BJ (cell line): ENCODE measurements around the gene TRIAP1. TPM values are rescaled to one million over a fixed set of nuclear protein-coding genes. Genes with fewer than 3 reads are reported as not detected.

ENCODE experiments used
- CTCF ChIA-PET: fragments of 350-600 bp; formaldehyde crosslinking; extraction: SDS; loops from one replicate; lab custom pipeline; 2021; ENCODE audit warnings: antibody characterized with exemption, inconsistent platforms; lab: Yijun Ruan, JAX
- POLR2A ChIA-PET: fragments of 300-600 bp; sonication (Branson Sonifier 250); formaldehyde crosslinking; extraction: SDS; loops from one replicate; lab custom pipeline; 2021; ENCODE audit warnings: antibody characterized with exemption; lab: Charles Lee
- DNase-seq: peaks from one replicate; pipeline ENCODE4 v3.0.0-alpha.2; 2011; ENCODE audit warnings: low read depth
- H3K27me3 ChIP-seq: 2 replicates; pipeline ENCODE4 v1.6.0; 2011; ENCODE audit warnings: low read length; ENCODE audit not compliant: control insufficient read depth, insufficient read depth
- H3K36me3 ChIP-seq: 2 replicates; pipeline ENCODE4 v1.5.1; 2011; ENCODE audit warnings: low read length; ENCODE audit not compliant: control insufficient read depth, insufficient read depth
- H3K4me3 ChIP-seq: 2 replicates; pipeline ENCODE4 v1.5.1; 2011; ENCODE audit warnings: low read depth, mild to moderate bottlenecking, control low read depth, low read length
- polyA plus RNA-seq: library from polyadenylated mRNA; depleted of rRNA; stranded (reverse); fragments of >200 nt; gene quantifications from 2 replicates; pipeline ENCODE4 v1.2.3, GENCODE V29; 2011
- TF ChIP-seq, protein P1 (sequence below): IDR thresholded peaks from 2 replicates; pipeline ENCODE4 v1.5.1; 2011; ENCODE audit warnings: low read depth, mild to moderate bottlenecking, control low read depth, inconsistent platforms, low read length, moderate library complexity; ENCODE audit not compliant: insufficient read depth

TRIAP1 gene
- polyA plus RNA-seq, 1 experiment = 24.7 TPM

DNA sequence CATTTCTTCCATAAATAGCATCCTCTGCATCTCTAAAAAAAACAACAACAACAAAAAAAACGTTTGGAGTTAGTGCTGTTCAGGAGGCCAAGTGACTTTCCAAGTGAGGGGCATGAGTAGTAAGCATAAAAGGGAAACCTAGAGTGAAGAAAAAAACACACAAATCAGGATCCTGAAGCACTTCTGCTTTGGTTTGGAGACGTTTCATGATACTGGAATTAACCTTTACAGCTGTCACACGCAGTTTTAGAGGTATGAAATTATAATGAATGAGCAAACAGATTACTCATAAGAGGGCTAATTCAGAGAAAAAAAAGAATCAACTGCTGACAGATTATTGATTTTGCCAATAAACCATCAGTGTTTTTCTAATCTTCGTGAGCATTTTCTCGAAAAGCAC lies 19.6 kb upstream of the TRIAP1 start:
- ChIA-PET CTCF (interaction anchor here (0.6 to 6.0 kb wide), 8 partner anchors 8 to 182 kb away, joined by 3 to 57 read pairs (median 4); no protein-coding TSS in a partner anchor), POLR2A (no interaction called here)
- Histone ChIP-seq H3K27me3 (no peaks in the 10 kb centered on the region), H3K36me3 (peaks cover 27% of the 10 kb centered on the region), H3K4me3 (no peak overlapping the region)
- TF ChIP-seq, protein P1, sequence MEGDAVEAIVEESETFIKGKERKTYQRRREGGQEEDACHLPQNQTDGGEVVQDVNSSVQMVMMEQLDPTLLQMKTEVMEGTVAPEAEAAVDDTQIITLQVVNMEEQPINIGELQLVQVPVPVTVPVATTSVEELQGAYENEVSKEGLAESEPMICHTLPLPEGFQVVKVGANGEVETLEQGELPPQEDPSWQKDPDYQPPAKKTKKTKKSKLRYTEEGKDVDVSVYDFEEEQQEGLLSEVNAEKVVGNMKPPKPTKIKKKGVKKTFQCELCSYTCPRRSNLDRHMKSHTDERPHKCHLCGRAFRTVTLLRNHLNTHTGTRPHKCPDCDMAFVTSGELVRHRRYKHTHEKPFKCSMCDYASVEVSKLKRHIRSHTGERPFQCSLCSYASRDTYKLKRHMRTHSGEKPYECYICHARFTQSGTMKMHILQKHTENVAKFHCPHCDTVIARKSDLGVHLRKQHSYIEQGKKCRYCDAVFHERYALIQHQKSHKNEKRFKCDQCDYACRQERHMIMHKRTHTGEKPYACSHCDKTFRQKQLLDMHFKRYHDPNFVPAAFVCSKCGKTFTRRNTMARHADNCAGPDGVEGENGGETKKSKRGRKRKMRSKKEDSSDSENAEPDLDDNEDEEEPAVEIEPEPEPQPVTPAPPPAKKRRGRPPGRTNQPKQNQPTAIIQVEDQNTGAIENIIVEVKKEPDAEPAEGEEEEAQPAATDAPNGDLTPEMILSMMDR = no peak
- no peak for DNase-seq

DNA sequence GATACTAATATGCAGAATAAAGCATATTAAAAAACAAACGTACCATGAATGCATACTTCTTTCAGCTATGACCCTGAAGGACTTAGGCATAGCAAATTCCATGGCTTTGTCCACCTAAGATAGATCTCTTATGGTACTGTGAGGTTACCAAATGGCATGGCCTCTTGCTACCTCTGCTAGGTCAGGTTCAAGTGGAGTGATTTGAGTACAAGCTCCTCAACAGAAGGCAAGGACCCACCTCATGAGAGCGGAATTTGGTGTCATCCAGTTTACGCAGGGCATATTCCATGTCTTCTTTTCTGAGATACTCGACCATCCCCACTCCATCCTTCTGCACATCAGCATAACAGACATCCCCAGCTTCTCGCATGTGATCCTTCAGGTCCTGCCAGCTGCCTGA lies 17.5 kb upstream of the TRIAP1 start:
- no peak for DNase-seq
- H3K36me3 ChIP-seq = peaks cover 35% of the 10 kb centered on the region
- TF ChIP-seq, protein P1 = no peak
- no peaks in the 10 kb centered on the region for H3K27me3 ChIP-seq
- ChIA-PET CTCF (interaction anchor here (0.7 to 2.6 kb wide), 4 partner anchors 10 to 110 kb away, joined by 3 to 6 read pairs (median 3); no protein-coding TSS in a partner anchor), POLR2A (no interaction called here)
- H3K4me3 ChIP-seq = no peak overlapping the region

DNA sequence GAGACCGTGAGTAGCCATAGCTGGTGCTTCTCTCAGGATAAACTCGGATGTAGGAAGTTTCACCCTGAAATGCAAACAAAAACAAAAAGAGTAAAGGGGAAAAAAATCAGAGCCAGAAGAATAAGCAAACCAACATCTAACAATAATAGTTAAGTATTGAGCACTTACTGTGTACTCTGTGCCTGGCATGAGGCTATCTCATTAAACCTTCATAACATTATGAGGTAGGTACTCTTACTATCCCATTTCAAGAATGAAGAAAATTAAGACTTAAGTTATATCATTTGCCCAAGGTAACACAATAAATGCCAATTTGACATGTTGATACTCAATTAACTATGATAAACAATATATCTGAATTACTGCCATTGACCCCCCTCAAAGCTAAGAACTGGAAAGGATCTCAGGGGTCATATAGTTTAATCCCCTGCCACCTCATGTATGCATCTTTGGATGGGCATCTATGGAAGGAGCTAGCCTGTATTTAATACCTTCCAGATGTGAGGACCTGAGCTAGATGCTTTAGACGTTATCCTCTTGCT lies 16.0 kb upstream of the TRIAP1 start:
- TF ChIP-seq, protein P1 = no peak
- H3K36me3 ChIP-seq = peaks cover 40% of the 10 kb centered on the region
- ChIA-PET CTCF (interaction anchor here (1.2 kb wide), 1 partner anchor 10 kb away, joined by 4 read pairs; no protein-coding TSS in a partner anchor), POLR2A (interaction anchor here (0.7 kb wide), 1 partner anchor 25 kb away, joined by 3 read pairs; no protein-coding TSS in a partner anchor)
- H3K4me3 ChIP-seq = no peak overlapping the region
- no peaks in the 10 kb centered on the region for H3K27me3 ChIP-seq
- no peak for DNase-seq

DNA sequence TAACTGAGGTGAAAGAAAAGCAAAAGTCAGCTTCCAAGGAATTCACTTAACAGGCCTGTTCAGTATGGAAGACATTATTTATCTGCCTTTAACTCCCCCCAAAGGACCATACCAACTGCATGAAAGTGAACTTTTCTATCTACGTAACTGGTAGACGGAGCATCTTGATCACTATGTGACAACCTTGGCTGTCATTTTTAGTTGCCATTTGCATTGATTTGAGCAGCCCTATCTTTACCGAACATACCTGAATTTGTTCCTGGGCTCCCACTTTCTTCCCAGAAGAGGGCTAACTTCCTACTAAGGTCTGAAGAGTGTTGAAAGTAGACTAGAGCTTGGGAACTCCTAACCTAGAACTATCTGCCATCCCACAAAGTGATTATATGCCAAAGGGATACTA lies 14.0 kb upstream of the TRIAP1 start:
- Histone ChIP-seq H3K4me3 (no peak overlapping the region), H3K27me3 (no peaks in the 10 kb centered on the region), H3K36me3 (peaks cover 42% of the 10 kb centered on the region)
- TF ChIP-seq, protein P1 = no peak
- ChIA-PET CTCF (interaction anchor here (6.5 kb wide), 1 partner anchor 8 kb away, joined by 57 read pairs; the partner anchor contains the start of gene SRSF9), POLR2A (no interaction called here)
- DNase-seq = no peak

DNA sequence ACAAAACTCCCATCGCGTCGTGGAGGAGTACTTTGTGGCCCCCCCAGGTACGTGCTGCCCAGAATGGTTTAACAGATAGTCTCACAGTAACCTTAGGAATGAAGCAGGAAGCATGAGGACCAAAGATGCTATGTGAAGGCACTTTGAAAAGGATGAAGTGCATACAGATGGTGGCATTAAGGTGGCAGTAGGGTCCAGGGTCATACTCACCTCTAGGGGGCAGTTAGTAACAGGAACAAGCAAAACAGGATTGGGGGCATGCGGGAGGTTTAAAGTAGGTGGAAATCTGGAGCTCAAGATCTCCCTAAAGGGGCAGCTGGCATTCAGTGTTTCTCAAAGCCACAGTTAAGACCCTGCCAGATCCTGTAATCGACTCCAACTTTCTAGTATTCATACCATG lies 10.9 kb upstream of the TRIAP1 start:
- Histone ChIP-seq H3K36me3 (peaks cover 27% of the 10 kb centered on the region), H3K27me3 (no peaks in the 10 kb centered on the region), H3K4me3 (no peak overlapping the region)
- DNase-seq = no peak
- ChIA-PET CTCF (interaction anchor here (0.6 to 6.5 kb wide), 6 partner anchors 11 to 124 kb away, joined by 3 to 57 read pairs (median 3); partner anchors contain the start of genes POP5 and SRSF9), POLR2A (no interaction called here)
- TF ChIP-seq, protein P1 = peak; percentile 45; the same call in 1 of the 2 replicates
